K562 (cell line): ENCODE data around the gene VPS13C.

ENCODE experiments used
- EZH2 ChIP-seq: IDR thresholded peaks from 2 replicates; pipeline ENCODE4 v1.6.1; 2012; ENCODE audit warnings: low read depth, mild to moderate bottlenecking, inconsistent platforms, low read length, borderline replicate concordance
- ZNF583 ChIP-seq: fragments of 250-450 bp; sonication (Bioruptor Pico); IDR thresholded peaks from 2 replicates; pipeline ENCODE4 v1.4.0; 2020
- ZNF830 ChIP-seq: fragments of 250-450 bp; sonication (Bioruptor Pico); IDR thresholded peaks from 2 replicates; pipeline ENCODE4 v1.5.0; 2021; ENCODE audit warnings: mild to moderate bottlenecking
- TF ChIP-seq, protein P1 (sequence below), 3 experiments: IDR thresholded peaks in 2 of 3; conservative IDR thresholded peaks in 1 of 3; 2 replicates each; pipeline ENCODE4 v1.5.1; 2011 to 2012; ENCODE audit warnings: low read length in 3 of 3, mild to moderate bottlenecking in 3 of 3, control low read depth in 2 of 3, improper control_type of control experiment in 1 of 3, inconsistent platforms in 1 of 3, low read depth in 1 of 3, mixed read lengths in 1 of 3, moderate library complexity in 1 of 3; ENCODE audit not compliant: insufficient read depth in 2 of 3
- TF ChIP-seq, protein P2 (sequence below), 2 experiments: fragments of 450-650 bp in 1 of 2; IDR thresholded peaks; 2 replicates each; pipeline ENCODE4 v1.6.1; 2011 to 2017; ENCODE audit warnings: low read depth in 2 of 2, antibody characterized with exemption in 1 of 2, borderline replicate concordance in 1 of 2, low read length in 1 of 2, mild to moderate bottlenecking in 1 of 2, mixed read lengths in 1 of 2; ENCODE audit not compliant: control insufficient read depth in 1 of 2
- TF ChIP-seq, protein P3 (sequence below), 2 experiments: fragments of 200-800 bp in 1 of 2; sonication (Bioruptor generic) in 1 of 2; sonication (generic) in 1 of 2; formaldehyde crosslinking in 1 of 2; IDR thresholded peaks in 1 of 2; conservative IDR thresholded peaks in 1 of 2; 2 replicates each; pipeline versions ENCODE4 v1.5.0 to v1.6.1; 2016 to 2020; ENCODE audit warnings: missing compliant biosample characterization in 1 of 2, missing genetic modification characterization in 1 of 2, missing genetic modification reagents in 1 of 2

DNA sequence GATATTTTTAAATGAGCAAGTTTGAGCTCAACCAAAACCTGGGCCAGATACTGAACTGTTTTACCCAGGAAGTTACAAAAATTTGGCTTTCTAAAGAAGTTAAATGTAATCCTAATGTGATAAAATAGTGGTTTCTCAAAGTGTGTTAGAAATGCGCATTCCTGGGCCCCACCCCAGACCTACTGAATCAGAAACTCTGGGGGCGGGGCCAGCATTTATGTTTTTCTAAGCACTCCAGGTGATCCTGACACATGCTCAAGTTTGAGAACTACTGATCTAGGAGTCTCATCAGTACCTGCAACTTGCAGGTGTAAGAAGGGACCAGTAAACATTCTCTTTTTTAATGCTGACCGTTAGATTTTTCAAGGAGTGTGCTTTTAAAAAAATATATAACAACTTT lies 190.6 kb downstream of the VPS13C start:
- TF ChIP-seq EZH2, result no peak
- TF ChIP-seq, protein P1, sequence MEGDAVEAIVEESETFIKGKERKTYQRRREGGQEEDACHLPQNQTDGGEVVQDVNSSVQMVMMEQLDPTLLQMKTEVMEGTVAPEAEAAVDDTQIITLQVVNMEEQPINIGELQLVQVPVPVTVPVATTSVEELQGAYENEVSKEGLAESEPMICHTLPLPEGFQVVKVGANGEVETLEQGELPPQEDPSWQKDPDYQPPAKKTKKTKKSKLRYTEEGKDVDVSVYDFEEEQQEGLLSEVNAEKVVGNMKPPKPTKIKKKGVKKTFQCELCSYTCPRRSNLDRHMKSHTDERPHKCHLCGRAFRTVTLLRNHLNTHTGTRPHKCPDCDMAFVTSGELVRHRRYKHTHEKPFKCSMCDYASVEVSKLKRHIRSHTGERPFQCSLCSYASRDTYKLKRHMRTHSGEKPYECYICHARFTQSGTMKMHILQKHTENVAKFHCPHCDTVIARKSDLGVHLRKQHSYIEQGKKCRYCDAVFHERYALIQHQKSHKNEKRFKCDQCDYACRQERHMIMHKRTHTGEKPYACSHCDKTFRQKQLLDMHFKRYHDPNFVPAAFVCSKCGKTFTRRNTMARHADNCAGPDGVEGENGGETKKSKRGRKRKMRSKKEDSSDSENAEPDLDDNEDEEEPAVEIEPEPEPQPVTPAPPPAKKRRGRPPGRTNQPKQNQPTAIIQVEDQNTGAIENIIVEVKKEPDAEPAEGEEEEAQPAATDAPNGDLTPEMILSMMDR (IDR thresholded peaks at IDR 0.05 in 2 of 3, conservative IDR thresholded peaks at IDR 0.05 in 1 of 3; ENCODE audit: insufficient read depth in 2 of 3, low read depth in 1 of 3, low read length in 3 of 3), result no peak
- TF ChIP-seq ZNF583, result no peak
- TF ChIP-seq, protein P2, sequence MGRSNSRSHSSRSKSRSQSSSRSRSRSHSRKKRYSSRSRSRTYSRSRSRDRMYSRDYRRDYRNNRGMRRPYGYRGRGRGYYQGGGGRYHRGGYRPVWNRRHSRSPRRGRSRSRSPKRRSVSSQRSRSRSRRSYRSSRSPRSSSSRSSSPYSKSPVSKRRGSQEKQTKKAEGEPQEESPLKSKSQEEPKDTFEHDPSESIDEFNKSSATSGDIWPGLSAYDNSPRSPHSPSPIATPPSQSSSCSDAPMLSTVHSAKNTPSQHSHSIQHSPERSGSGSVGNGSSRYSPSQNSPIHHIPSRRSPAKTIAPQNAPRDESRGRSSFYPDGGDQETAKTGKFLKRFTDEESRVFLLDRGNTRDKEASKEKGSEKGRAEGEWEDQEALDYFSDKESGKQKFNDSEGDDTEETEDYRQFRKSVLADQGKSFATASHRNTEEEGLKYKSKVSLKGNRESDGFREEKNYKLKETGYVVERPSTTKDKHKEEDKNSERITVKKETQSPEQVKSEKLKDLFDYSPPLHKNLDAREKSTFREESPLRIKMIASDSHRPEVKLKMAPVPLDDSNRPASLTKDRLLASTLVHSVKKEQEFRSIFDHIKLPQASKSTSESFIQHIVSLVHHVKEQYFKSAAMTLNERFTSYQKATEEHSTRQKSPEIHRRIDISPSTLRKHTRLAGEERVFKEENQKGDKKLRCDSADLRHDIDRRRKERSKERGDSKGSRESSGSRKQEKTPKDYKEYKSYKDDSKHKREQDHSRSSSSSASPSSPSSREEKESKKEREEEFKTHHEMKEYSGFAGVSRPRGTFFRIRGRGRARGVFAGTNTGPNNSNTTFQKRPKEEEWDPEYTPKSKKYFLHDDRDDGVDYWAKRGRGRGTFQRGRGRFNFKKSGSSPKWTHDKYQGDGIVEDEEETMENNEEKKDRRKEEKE (IDR thresholded peaks at IDR 0.05; ENCODE audit: borderline replicate concordance in 1 of 2, control insufficient read depth in 1 of 2, low read depth in 2 of 2, low read length in 1 of 2), result no peak
- TF ChIP-seq ZNF830 (CRISPR knock-in tag), result no peak
- TF ChIP-seq, protein P3, sequence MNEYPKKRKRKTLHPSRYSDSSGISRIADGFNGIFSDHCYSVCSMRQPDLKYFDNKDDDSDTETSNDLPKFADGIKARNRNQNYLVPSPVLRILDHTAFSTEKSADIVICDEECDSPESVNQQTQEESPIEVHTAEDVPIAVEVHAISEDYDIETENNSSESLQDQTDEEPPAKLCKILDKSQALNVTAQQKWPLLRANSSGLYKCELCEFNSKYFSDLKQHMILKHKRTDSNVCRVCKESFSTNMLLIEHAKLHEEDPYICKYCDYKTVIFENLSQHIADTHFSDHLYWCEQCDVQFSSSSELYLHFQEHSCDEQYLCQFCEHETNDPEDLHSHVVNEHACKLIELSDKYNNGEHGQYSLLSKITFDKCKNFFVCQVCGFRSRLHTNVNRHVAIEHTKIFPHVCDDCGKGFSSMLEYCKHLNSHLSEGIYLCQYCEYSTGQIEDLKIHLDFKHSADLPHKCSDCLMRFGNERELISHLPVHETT (CRISPR knock-in tag; conservative IDR thresholded peaks at IDR 0.05 in 1 of 2, IDR thresholded peaks at IDR 0.05 in 1 of 2), result no peak
